ENCODE results near the gene PRRT2.
A peak's percentile ranks its signal among the peaks of the same experiment; 100 is the strongest.
"Not testable (repeated sequence)": the region's sequence is repeated elsewhere in the genome, so short reads cannot be mapped to it uniquely, and the experiment has no call there.

PRRT2 gene

DNA sequence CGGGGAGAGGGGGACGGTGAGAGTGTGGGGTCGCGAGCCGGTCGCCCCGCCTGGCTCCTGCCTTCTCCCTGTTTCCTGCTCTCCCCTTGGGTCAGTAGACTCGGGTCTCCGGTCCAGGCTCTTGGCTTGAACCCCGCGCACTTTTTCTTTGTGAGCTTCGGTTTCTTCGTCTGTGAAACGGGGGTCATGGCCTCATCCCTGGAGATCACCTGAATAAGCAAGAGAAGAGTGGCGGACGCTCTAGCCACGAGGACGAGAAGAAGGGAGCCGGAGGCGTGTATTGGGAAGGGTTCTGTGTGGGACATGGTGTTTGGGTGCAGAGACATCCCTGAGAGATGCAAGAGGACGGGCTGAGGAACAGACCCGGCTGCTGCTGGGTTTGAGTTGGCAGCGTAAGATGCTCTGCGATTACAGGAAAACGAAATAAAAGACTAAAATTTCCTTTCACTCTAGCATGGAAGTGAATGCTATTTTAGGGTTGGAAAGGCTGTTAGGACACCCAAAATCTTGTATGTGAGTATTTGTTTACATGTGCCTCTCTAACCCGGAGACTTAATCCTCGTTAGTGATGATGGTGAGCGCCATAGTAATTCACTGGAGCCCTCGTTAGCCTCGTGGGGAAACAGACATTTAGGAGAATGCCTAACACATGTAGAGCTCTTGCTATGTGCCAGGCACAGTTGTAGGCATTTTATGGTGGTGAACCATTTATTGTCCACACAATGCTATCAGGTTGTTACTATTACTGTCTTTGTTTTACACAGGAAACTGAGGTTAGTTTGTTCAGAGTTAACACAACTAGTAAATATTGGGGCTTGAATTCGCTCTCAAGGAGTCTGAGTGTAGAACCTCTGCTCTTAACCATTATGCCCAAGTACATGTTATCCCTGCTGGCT is 20.8 kb upstream of the PRRT2 start:
- 2% methylated on average over 31 of the region's 31 CpGs for WGBS, 2 experiments
- no peaks in the 10 kb centered on the region for H3K4me1 ChIP-seq (ENCODE audit: control insufficient read depth, insufficient read depth, low read length)
- H3K27me3 ChIP-seq (ENCODE audit: control insufficient read depth, insufficient read depth, low read length, poor library complexity, severe bottlenecking), result no peaks in the 10 kb centered on the region
- peak overlapping the region; percentile 11 for H3K27ac ChIP-seq (ENCODE audit: insufficient read depth, low read depth, low read length, poor library complexity, severe bottlenecking)
- peaks cover 6% of the 10 kb centered on the region for H3K36me3 ChIP-seq (ENCODE audit: control insufficient read depth, insufficient read depth, low read length)
- peak overlapping the region; percentile 100 for H3K4me3 ChIP-seq (ENCODE audit: insufficient read depth, low read depth, low read length)
- H3K9me3 ChIP-seq (ENCODE audit: control insufficient read depth, low read length), result no peaks in the 10 kb centered on the region

DNA sequence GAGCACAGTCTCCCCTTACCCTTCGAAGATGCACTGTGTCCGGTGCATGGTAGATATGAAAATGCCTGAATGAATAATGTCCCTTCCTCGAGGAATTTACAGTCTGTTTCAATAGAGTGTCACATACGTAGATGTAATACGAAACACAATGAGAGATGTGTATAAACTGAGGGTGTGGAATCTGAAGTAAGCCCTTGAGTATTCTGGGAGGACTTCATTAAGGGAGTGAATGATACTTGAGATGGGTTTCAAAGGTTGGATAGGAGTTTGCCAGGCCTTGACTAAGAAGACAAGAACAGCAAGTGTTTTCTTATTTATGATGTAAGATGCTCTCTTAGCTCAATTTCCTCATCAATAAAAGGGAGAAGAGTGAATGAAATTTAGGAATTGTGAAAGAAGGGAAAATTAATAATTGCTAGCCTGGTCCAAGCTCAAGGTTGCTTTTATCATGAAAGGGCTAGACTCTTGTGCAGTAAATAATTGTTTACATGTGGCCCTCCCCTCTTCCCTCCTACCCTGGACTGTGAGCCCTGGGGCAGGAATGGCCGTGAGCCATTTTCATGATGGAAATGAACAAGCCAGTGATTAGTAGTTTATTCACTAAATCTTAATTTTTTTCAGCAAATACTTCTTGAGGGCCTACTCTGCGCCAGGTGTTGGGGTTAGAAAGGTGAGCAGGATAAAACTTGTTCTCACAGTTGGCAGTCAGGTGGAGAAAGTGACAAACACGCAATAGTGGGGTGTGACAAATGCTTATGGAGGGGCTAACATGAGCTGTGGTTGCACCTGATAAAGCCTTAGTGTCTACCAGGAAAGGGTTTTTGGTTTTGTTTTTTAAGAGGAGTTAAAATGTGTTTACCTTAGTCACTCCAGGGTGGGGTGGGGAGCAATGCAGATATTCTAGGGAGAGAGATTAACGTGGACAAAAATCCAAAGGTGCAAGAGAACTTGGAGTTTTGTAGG is 19.9 kb upstream of the PRRT2 start:
- Histone ChIP-seq H3K4me3 (ENCODE audit: insufficient read depth, low read depth, low read length) (peak overlapping the region; percentile 100), H3K27me3 (ENCODE audit: control insufficient read depth, insufficient read depth, low read length, poor library complexity, severe bottlenecking) (no peaks in the 10 kb centered on the region), H3K9me3 (ENCODE audit: control insufficient read depth, low read length) (no peaks in the 10 kb centered on the region), H3K4me1 (ENCODE audit: control insufficient read depth, insufficient read depth, low read length) (no peaks in the 10 kb centered on the region), H3K27ac (ENCODE audit: insufficient read depth, low read depth, low read length, poor library complexity, severe bottlenecking) (no peak overlapping the region), H3K36me3 (ENCODE audit: control insufficient read depth, insufficient read depth, low read length) (peaks cover 16% of the 10 kb centered on the region)
- WGBS, 2 experiments, result 83 to 89% methylated on average over 9 of the region's 9 CpGs

DNA sequence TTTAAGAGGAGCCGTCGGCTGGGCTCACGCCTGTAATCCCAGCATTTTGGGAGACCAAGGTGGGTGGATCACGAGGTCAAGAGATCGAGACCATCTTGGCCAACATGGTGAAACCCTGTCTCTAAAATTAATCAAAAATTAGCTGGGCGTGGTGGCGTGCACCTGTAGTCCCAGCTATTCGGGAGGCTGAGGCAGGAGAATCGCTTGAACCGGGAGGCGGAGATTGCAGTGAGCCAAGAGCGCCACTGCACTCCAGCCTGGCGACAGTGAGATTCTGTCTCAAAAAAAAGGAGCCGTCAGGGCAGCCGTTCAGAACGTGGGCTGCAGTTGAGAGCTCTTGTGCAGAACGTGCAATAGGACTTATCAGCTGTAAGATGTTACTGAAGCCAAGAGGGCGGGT is 18.8 kb upstream of the PRRT2 start:
- WGBS, 2 experiments, result 94 to 95% methylated on average over 18 of the region's 18 CpGs

DNA sequence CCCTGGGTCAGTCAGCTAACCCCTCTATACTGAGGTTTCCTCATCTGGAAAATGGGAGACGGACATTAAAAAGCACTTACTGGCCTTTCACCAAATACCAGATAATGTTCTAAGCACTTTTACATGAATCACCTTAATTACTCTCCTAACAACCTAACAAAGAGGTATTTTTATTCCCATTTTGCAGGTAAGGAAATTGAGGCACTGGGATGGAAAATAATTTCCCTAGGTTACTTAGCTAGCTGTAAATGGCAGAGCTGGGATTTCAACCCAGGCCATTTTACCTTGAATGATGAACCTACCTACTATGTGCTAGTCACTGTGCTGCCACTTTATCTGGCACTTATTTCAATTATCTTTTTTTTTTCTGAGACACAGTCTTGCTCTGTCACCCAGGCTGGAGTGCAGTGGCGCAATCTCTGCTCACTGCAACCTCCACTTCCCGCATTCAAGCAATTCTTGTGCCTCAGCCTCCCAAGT is 17.7 kb upstream of the PRRT2 start:
- no peak overlapping the region for H3K4me3 ChIP-seq (ENCODE audit: insufficient read depth, low read depth, low read length)
- 91 to 97% methylated on average over 3 of the region's 3 CpGs for WGBS, 2 experiments
- H3K4me1 ChIP-seq (ENCODE audit: control insufficient read depth, insufficient read depth, low read length), result no peaks in the 10 kb centered on the region
- no peaks in the 10 kb centered on the region for H3K9me3 ChIP-seq (ENCODE audit: control insufficient read depth, low read length)
- H3K36me3 ChIP-seq (ENCODE audit: control insufficient read depth, insufficient read depth, low read length), result peaks cover 36% of the 10 kb centered on the region
- no peaks in the 10 kb centered on the region for H3K27me3 ChIP-seq (ENCODE audit: control insufficient read depth, insufficient read depth, low read length, poor library complexity, severe bottlenecking)
- no peak overlapping the region for H3K27ac ChIP-seq (ENCODE audit: insufficient read depth, low read depth, low read length, poor library complexity, severe bottlenecking)

More for the DNA sequence above, 18.8 kb upstream of the PRRT2 start:
- peaks cover 25% of the 10 kb centered on the region for H3K36me3 ChIP-seq (ENCODE audit: control insufficient read depth, insufficient read depth, low read length)
- H3K9me3 ChIP-seq (ENCODE audit: control insufficient read depth, low read length); H3K27ac ChIP-seq (ENCODE audit: insufficient read depth, low read depth, low read length, poor library complexity, severe bottlenecking); H3K4me1 ChIP-seq (ENCODE audit: control insufficient read depth, insufficient read depth, low read length); H3K4me3 ChIP-seq (ENCODE audit: insufficient read depth, low read depth, low read length); H3K27me3 ChIP-seq (ENCODE audit: control insufficient read depth, insufficient read depth, low read length, poor library complexity, severe bottlenecking): not testable (repeated sequence)

DNA sequence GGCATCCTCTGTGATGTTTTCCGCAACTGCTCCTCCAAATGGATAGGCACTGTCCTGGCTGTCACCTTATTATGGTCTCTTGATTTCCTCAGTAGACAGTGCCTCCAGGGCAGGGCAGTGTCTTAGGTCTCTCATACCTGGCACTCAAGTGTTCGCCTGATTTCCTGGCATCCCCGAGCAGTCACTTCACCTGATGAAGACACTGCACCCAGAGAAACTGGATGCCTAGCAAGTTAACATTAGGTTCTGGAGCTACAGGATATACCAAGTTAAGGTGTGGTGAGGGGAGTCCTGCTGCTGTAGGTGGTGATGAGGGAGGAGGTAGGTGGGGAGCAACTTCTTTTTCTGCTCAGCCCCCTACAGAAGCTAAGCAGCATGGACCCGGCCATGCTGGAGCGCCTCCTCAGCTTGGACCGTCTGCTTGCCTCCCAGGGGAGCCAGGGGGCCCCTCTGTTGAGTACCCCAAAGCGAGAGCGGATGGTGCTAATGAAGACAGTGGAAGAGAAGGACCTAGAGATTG is 9.5 kb upstream of the PRRT2 start:
- Histone ChIP-seq H3K36me3 (ENCODE audit: control insufficient read depth, insufficient read depth, low read length) (peaks cover 48% of the 10 kb centered on the region), H3K4me1 (ENCODE audit: control insufficient read depth, insufficient read depth, low read length) (peaks cover 4% of the 10 kb centered on the region), H3K9me3 (ENCODE audit: control insufficient read depth, low read length) (no peaks in the 10 kb centered on the region), H3K27me3 (ENCODE audit: control insufficient read depth, insufficient read depth, low read length, poor library complexity, severe bottlenecking) (no peaks in the 10 kb centered on the region), H3K27ac (ENCODE audit: insufficient read depth, low read depth, low read length, poor library complexity, severe bottlenecking) (no peak overlapping the region), H3K4me3 (ENCODE audit: insufficient read depth, low read depth, low read length) (no peak overlapping the region)
- 95 to 97% methylated on average over 8 of the region's 8 CpGs for WGBS, 2 experiments

DNA sequence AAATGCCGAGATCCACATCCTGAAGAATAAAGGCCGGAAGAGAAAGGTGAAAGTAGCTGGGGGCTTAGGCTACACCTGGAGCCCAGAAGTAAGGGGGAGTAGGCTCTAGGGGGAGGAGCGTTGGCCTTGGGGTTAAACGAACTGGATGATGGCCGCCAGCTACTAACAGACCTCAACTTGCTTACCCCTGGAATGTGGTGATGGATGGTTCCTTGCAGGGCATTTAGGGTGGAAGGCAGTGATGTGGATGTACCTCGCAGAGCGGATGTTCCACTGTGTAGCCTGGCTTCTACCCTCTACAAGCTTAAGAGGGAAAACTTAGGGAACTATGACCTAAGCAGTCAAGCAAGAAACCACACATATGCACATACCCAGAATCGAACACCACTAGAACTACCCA is 8.0 kb upstream of the PRRT2 start:
- Histone ChIP-seq H3K4me1 (ENCODE audit: control insufficient read depth, insufficient read depth, low read length) (peaks cover 13% of the 10 kb centered on the region), H3K27me3 (ENCODE audit: control insufficient read depth, insufficient read depth, low read length, poor library complexity, severe bottlenecking) (no peaks in the 10 kb centered on the region), H3K4me3 (ENCODE audit: insufficient read depth, low read depth, low read length) (no peak overlapping the region), H3K36me3 (ENCODE audit: control insufficient read depth, insufficient read depth, low read length) (peaks cover 39% of the 10 kb centered on the region), H3K9me3 (ENCODE audit: control insufficient read depth, low read length) (no peaks in the 10 kb centered on the region), H3K27ac (ENCODE audit: insufficient read depth, low read depth, low read length, poor library complexity, severe bottlenecking) (no peak overlapping the region)
- WGBS, 2 experiments, result 87 to 91% methylated on average over 7 to 8 of the region's 8 CpGs

DNA sequence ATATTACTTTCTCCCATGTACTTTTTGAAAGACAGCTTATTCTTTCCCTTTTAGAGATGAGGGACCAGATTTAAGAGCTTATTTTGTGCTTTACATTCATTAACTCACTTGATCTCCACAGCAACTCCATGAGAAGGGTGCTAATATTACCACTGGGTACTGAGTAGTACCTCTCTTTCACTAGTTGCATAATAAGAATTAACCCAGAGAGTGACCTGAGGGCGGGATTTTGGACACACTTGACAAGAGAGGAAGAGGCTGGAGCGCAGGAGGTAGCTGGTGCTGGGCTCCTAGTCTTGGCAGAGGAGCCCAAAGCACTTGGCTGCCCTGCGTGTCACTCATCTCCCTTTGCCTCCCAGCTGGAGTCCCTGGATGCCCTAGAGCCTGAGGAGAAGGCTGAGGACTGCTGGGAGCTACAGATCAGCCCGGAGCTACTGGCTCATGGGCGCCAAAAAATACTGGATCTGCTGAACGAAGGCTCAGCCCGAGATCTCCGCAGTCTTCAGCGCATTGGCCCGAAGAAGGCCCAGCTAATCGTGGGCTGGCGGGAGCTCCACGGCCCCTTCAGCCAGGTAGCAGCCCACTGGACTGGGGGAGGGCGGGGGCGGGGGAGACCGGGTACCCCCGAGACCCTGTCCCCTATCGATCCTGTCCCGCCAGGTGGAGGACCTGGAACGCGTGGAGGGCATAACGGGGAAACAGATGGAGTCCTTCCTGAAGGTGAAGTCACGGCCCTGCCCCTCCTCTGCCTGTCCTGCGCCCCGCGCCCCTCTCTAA is 7.3 kb upstream of the PRRT2 start:
- Histone ChIP-seq H3K9me3 (ENCODE audit: control insufficient read depth, low read length) (no peaks in the 10 kb centered on the region), H3K36me3 (ENCODE audit: control insufficient read depth, insufficient read depth, low read length) (peaks cover 32% of the 10 kb centered on the region), H3K27me3 (ENCODE audit: control insufficient read depth, insufficient read depth, low read length, poor library complexity, severe bottlenecking) (no peaks in the 10 kb centered on the region), H3K4me3 (ENCODE audit: insufficient read depth, low read depth, low read length) (peak overlapping the region; percentile 68), H3K4me1 (ENCODE audit: control insufficient read depth, insufficient read depth, low read length) (peaks cover 19% of the 10 kb centered on the region), H3K27ac (ENCODE audit: insufficient read depth, low read depth, low read length, poor library complexity, severe bottlenecking) (peak overlapping the region; percentile 91)
- 36 to 41% methylated on average over 26 of the region's 26 CpGs for WGBS, 2 experiments

DNA sequence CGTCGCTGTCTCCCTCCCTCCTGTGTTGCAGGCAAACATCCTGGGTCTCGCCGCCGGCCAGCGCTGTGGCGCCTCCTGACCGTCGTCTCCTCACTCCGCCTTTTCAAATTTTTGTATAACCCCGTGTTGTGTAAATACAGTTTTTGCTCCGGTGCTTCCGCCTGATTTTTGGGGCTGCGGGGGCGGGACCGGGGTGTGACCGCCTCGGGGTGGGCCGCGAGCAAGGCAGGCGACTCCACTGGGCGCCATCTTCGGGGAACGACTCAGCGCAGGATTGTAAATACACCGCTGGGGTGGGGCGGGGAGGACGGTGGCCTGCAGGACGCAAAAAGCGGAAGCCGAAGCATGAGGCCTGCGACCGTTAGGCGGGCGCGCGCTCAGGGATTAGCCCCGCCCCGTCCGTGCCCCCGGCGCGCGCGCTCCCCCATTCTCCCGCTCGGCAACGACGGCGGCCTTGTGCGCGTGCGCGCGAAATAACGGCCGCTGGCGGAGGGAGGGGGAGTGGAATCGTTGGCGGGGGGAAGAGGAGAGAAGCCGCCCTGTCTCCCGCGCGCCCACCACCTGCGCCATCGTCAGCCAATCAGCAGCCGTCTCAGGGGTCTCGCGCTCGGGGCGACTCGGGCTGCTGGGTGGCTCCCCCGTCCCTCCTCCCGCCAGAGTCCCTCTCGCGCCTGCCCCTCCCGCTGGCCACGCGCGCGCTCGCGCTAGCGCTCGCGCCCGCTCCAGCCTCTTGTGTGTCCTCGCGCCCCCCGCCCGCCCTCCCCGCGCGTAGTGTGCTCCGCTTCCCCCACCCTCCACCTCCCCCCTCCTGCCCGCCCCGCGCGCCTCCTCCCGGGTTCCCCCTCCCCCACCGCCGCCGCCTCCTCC is 6.5 kb upstream of the PRRT2 start:
- H3K27me3 ChIP-seq (ENCODE audit: control insufficient read depth, insufficient read depth, low read length, poor library complexity, severe bottlenecking), result no peaks in the 10 kb centered on the region
- peak overlapping the region; percentile 68 for H3K4me3 ChIP-seq (ENCODE audit: insufficient read depth, low read depth, low read length)
- no peaks in the 10 kb centered on the region for H3K9me3 ChIP-seq (ENCODE audit: control insufficient read depth, low read length)
- peaks cover 27% of the 10 kb centered on the region for H3K36me3 ChIP-seq (ENCODE audit: control insufficient read depth, insufficient read depth, low read length)
- 0 to 1% methylated on average over 87 to 89 of the region's 103 CpGs for WGBS, 2 experiments
- H3K27ac ChIP-seq (ENCODE audit: insufficient read depth, low read depth, low read length, poor library complexity, severe bottlenecking), result peak overlapping the region; percentile 91
- peaks cover 27% of the 10 kb centered on the region for H3K4me1 ChIP-seq (ENCODE audit: control insufficient read depth, insufficient read depth, low read length)

DNA sequence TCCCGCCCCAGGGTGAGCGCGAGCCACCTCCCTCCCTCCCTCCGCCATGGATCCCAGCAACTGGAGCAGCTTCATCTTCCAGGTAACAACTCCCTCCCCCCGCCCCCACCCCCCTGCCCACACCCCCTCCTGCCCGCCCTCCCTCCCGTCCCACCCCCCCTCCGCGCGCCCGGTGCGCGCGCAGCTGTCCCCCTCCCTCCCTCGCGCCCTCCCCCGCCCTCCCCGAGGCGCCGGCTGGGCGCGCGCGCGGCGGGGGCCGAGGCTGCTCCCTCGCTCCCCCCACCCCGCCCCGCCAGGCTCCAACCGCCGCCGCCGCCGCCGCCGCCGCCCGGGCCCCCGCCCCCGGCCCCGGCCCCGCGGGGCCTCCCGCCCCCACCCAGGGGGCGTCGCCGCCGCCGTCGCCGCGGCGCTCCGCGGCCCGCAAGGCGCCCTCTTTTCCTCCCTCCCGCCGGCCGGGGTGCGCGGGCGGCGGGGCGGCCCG is 5.9 kb upstream of the PRRT2 start, which contains the start of gene MAZ:
TSS of gene MAZ (plus strand) at position 431 of the 481 bp plus-strand sequence. CDS start 173 bp downstream, outside the sequence.
- WGBS, 2 experiments, result 0% methylated on average over 34 to 46 of the region's 67 CpGs
- H3K9me3 ChIP-seq (ENCODE audit: control insufficient read depth, low read length), result no peaks in the 10 kb centered on the region
- H3K4me3 ChIP-seq (ENCODE audit: insufficient read depth, low read depth, low read length), result peak within 1 kb of the TSS; percentile 70
- peak within 1 kb of the TSS; percentile 91 for H3K27ac ChIP-seq (ENCODE audit: insufficient read depth, low read depth, low read length, poor library complexity, severe bottlenecking)
- H3K4me1 ChIP-seq (ENCODE audit: control insufficient read depth, insufficient read depth, low read length), result peaks cover 33% of the 10 kb centered on the region
- peaks cover 21% of the 10 kb centered on the region for H3K36me3 ChIP-seq (ENCODE audit: control insufficient read depth, insufficient read depth, low read length)
- no peaks in the 10 kb centered on the region for H3K27me3 ChIP-seq (ENCODE audit: control insufficient read depth, insufficient read depth, low read length, poor library complexity, severe bottlenecking)

Data from ectodermal cell (in vitro differentiated cells).